GM18517 (cell line): ENCODE results near the gene POLR3B.
"Not testable (repeated sequence)": the region's sequence is repeated elsewhere in the genome, so short reads cannot be mapped to it uniquely, and the experiment has no call there.

ENCODE experiments used
- ATAC-seq: cut with Tn5 transposase; IDR thresholded peaks from one replicate; pipeline ENCODE4 v1.9.1; 2021; ENCODE audit warnings: mild to moderate bottlenecking, moderate library complexity; ENCODE audit not compliant: unreplicated experiment

The POLR3B gene

GRCh38 chr12:106357549-106358395, at the start of gene POLR3B:
Gene POLR3B, plus strand, starts transcription at chr12:106357748. Its CDS starts 132 bp downstream, at chr12:106357880.
- peak; percentile 91 for ATAC-seq

GRCh38 chr12:106308121-106308520, 49.4 kb upstream of the POLR3B start:
- no peak for ATAC-seq

DNA sequence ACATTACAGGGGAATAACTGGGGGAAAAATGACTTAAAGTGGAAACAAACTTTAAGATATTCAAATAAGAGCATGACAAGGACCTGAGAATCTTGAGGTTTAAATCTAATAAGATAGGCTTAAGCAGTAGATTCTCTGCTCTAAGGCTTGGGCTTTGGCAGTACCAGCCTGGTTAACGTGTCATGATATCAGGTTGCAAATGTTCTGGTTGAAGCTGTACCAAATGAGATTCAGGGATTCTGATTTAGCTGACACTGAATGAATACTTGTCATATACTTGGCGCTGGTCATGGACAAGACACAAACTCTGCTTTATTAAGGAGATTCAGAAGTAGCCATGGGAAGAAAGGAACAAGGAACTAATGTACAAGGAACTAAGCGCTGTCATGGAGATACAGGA, 48.9 kb upstream of the POLR3B start:
- no peak for ATAC-seq

DNA sequence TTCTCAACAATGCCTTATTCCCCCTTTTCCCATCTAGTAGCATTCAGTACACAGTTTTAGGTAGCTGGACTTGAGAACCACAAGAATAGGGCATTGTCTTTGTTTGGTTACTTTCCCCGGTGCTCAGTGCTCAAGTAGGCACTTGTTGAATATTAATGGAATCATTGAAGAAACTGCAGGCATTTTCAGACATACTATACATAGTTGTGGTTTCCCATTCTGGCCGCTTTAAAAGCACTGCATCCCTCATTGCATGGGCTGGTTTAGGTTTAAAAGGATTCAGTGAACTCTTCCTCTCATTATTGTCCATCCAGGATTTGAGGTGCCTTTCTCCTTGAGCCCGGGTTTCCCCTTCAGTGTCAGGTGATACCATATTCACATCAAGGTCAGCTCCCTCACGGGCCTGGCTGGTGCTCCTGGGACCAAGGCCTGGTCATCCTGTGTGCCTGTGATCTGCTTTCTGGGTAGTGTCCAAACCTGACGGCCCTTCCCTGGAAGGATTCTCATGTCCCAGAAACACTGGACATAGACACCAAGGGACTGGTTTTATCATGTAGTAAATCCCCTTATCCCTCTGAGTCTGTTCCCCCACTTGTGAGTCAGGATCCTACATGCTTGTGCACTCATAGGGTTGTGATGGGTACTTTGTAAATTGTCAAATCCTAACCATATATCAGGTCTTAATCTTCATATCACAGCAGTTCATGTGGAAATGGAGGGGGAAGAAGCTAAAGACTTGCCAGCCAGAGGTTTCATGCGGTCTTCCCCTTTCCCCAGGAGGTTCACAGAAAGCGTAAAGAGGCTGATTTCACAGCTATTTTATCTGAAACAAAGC, 47.7 kb upstream of the POLR3B start:
- ATAC-seq: no peak

GRCh38 chr12:106310687-106311086, 46.9 kb upstream of the POLR3B start:
- ATAC-seq: no peak

GRCh38 chr12:106311139-106311538, 46.4 kb upstream of the POLR3B start:
- ATAC-seq: no peak

DNA sequence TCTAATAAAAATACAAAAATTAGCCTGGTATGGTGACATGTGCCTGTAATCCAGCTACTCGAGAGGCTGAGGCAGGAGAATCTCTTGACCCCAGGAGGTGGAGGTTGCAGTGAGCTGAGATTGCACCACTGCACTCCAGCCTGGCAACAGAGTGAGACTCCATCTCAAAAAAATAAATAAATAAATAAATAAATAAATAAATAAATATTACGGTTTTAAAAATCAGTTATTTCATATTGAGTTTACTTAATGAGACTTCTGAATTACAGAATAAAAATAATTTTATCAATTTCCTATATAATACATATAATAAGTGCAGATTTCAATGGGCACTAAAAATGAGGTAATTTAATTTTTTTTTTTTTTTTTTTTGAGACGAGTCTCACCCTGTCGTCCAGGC, 44.1 kb upstream of the POLR3B start:
- ATAC-seq: not testable (repeated sequence)

DNA sequence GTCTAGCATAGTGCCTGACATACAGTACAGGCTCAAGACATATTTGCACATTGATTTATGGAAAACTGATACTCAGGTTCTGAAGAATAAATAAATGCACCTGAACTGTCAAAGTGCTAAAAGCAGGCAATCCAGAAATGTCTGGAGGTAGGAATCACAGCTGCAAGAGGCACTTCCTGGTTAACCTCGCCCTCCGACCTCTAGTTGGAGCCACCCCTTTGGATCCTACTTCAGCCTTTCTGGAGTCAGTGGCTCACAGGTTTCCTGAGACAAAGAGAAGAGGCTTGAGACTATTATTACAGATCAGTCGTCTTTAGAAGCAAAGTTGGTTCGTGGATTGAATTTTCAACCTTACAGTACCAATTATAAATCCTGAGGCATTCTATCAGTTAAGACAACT, 42.0 kb upstream of the POLR3B start:
- no peak for ATAC-seq

- ATAC-seq: no peak
These were observed 40.0 kb upstream of the POLR3B start for GRCh38 chr12:106317406-106318082.

DNA sequence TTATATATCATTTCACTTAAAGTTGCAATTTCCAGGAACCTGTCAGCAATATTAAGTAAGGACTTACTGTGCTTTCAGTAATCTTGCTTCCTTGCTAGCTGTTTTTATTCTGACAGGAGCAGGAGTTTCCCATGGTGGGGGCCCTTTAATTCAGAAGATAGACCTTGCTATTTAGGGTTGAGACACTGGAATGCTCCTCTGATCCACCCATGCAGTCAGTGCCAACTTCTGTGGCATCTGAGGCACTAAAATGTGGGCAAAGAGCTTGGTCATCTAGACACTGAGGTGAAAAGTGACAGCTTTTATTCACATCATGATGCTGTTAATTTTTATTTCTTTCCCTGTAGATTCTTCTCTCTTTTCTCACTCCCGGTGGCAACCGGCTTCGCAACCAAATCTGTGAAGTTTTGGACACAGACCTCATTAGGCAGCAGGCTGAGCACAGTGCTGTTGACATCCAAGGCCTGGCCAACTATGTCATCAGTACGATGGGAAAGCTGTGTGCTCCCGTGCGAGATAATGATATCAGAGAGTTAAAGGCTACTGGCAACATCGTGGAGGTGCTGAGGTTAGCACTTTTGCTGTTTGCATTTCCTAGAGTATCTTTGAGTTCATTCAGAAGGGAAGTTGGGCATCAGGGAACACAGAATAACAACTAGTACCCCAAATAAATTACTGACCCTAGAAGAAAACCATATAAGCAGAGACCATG, 36.3 kb upstream of the POLR3B start:
- ATAC-seq: no peak

- ATAC-seq: no peak
These were observed 34.0 kb upstream of the POLR3B start for GRCh38 chr12:106323537-106323936.

GRCh38 chr12:106327309-106327869, 30.2 kb upstream of the POLR3B start:
- ATAC-seq: no peak

- no peak for ATAC-seq
These were observed 28.8 kb upstream of the POLR3B start for GRCh38 chr12:106328735-106329134.

GRCh38 chr12:106329231-106329982, 28.1 kb upstream of the POLR3B start:
- no peak for ATAC-seq

DNA sequence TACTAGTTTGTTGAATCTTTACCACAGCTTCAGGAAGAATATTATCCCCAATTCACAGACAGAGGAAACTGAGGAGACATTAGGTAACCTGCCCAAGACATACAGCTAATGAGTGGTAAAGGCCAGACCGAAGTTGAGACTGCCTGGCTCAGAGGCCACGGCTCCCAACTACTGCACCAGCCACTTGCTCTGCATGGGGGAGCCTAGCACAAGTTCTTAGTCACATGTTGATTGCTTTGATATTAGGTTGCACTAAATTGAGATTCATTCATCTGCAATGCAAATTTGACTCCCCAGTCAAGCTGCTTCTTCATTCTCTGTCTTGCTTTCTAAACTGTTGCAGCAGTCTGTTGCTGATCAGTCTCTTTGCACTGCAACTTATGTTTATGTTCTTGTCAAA, 25.9 kb upstream of the POLR3B start:
- no peak for ATAC-seq

DNA sequence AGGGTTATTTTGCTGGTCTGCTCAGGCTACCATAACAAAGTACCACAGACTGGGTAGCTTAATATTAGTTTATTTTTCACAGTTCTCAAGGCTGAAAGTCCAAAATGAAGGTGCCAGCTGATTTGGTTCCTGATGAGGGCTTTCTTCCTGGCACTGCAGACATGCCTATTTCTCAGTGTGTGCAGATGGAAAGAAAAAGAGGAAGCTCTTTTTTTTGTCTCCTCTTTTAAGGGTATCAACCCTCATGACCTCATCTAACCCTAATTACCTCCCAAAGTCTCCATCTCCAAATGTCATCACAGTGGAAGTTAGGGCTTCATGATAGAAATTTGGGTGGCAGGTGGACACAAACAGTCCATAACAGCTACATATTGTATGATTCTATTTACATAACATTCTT, 25.0 kb upstream of the POLR3B start:
- no peak for ATAC-seq

DNA sequence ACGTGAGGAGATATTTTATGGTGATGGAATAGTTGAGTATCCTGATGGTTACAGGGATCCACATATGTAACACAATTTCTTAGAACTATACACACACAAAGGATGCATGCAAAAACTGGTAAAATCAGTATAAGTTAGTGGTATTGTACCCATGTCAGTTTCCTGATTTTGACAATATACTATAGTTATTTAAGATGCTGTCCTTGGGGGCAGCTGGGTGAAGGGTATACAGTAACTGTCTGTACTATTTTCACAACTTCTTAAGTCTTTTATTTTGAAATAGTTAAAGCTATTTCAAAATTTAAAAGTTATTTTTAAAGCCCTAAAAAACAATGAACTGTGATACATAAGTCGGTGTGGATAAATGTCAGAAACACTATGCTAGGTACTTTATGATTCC, 24.5 kb upstream of the POLR3B start:
- ATAC-seq: no peak

DNA sequence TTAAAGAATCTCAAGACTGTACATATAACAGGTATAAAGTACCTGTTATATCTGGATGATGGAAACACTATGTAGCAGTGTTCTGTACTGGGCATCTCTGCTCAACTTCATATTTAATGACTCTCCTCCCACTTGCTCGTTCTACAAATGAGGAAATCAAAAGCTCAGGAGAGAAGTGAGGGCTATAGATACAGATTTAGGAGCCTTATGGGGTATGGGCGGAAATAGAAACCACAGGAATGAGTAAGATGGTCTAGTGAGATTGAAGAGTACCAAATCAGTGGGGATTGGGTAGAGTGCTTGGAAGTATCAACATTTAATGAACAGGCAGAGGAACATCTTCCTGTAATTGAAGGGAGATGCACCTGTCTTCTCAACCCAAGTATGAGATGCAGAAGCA, 23.8 kb upstream of the POLR3B start:
- ATAC-seq: no peak

DNA sequence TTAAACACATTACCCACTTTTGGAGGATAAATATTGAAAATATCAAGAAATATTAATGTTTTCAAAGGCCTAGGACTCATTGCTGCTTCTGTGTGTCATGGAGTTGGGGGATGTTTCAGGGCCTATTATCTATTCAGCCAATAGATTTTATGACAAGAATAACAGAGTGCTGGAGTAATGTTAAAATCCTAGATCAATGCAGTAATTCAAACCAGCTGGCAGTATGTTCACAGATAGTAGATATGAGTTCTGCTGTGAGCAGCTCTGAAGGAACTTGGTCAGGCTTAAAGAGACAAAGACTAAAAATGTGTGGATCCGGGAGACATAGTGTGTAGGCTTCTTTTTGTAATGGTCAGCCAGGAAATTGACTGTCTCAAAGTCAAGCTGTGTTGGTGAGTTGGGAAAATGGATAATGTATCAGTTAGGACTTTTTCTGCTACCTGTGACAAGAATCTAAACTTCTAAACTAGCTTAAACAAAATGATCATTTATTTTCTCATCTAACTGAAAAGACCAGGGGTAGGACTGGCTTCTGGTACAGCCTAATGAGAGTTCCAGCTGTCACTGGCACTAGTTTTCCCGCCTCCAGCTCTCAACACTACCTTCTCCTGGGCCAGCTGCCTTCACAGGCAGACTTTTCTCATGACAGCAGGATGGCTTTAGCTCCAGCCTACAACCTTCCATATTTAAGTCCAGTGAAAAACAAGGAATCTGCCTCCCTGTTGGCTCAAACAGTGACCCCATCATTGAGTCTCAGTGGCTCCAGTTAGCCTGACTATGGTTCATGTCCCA, 16.3 kb upstream of the POLR3B start:
- no peak for ATAC-seq
